ENCODE results near the gene BICDL1.

DNA sequence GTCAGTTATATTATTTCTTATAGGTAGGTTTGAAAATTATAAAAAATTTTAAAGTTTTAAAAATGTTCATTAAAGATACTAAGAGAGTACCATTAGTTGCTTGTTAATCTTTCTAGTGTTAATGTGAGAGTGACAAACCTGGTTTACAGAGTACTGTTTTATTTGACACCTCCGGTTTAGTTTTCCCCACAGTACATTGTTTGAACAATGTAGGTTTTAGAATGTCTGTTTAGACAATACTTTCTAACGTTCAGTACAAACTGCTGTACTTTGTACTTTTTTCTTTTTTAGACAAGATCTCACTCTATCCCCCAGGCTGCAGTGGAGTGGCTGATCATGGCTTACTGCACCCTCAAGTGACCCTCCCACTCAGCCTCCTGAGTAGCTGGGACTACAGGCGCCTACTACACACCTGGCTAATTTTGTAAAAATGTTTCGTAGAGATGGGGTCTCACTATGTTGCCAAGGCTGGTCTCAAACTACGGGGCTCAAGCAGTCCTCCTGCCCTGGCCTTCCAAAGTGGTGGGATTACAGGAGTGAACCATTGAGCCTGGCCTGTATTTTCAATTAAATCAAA is 3.2 kb downstream of the BICDL1 start:
- TF ChIP-seq, protein P1, sequence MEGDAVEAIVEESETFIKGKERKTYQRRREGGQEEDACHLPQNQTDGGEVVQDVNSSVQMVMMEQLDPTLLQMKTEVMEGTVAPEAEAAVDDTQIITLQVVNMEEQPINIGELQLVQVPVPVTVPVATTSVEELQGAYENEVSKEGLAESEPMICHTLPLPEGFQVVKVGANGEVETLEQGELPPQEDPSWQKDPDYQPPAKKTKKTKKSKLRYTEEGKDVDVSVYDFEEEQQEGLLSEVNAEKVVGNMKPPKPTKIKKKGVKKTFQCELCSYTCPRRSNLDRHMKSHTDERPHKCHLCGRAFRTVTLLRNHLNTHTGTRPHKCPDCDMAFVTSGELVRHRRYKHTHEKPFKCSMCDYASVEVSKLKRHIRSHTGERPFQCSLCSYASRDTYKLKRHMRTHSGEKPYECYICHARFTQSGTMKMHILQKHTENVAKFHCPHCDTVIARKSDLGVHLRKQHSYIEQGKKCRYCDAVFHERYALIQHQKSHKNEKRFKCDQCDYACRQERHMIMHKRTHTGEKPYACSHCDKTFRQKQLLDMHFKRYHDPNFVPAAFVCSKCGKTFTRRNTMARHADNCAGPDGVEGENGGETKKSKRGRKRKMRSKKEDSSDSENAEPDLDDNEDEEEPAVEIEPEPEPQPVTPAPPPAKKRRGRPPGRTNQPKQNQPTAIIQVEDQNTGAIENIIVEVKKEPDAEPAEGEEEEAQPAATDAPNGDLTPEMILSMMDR (IDR thresholded peaks at IDR 0.05) = no peak
- TF ChIP-seq POLR2A (IDR thresholded peaks at IDR 0.05) (no peak), POLR2AphosphoS5 (IDR thresholded peaks at IDR 0.05) (no peak), EP300 (IDR thresholded peaks at IDR 0.05) (no peak)
